HG03575 (cell line): ENCODE results near the gene PICALM.

Experiments used
- ATAC-seq: cut with Tn5 transposase; IDR thresholded peaks from one replicate; pipeline ENCODE4 v1.9.1; 2021; ENCODE audit not compliant: unreplicated experiment, insufficient number of reproducible peaks, low FRiP score; ENCODE audit errors: extremely low read depth

The PICALM gene

GRCh38 chr11:86056351-86056854, 12.5 kb downstream of the PICALM start:
- no peak for ATAC-seq

- no peak for ATAC-seq
These were observed 15.9 kb downstream of the PICALM start for GRCh38 chr11:86052693-86053641.

- ATAC-seq: no peak
These were observed 18.6 kb downstream of the PICALM start for GRCh38 chr11:86050196-86050709.

GRCh38 chr11:86047275-86047991, 21.5 kb downstream of the PICALM start:
- ATAC-seq: peak; percentile 31

GRCh38 chr11:86046116-86046515, 22.8 kb downstream of the PICALM start:
- ATAC-seq: no peak

- ATAC-seq: no peak
These were observed 24.9 kb downstream of the PICALM start for GRCh38 chr11:86043765-86044503.

GRCh38 chr11:86041975-86042378, 26.9 kb downstream of the PICALM start:
- ATAC-seq: no peak

GRCh38 chr11:86040919-86041850, 27.7 kb downstream of the PICALM start:
- ATAC-seq: no peak

GRCh38 chr11:86039094-86039493, 29.8 kb downstream of the PICALM start:
- ATAC-seq: no peak

- ATAC-seq: no peak
These were observed 31.1 kb downstream of the PICALM start for GRCh38 chr11:86037743-86038142.

- no peak for ATAC-seq
These were observed 33.0 kb downstream of the PICALM start for GRCh38 chr11:86035920-86036319.

GRCh38 chr11:86035164-86035563, 33.7 kb downstream of the PICALM start:
- ATAC-seq: no peak

GRCh38 chr11:86034710-86035109, 34.2 kb downstream of the PICALM start:
- ATAC-seq: no peak

GRCh38 chr11:86021377-86021776, 47.5 kb downstream of the PICALM start:
- no peak for ATAC-seq

GRCh38 chr11:86018249-86018648, 50.6 kb downstream of the PICALM start:
- no peak for ATAC-seq

GRCh38 chr11:86016451-86016850, 52.4 kb downstream of the PICALM start:
- ATAC-seq: no peak

GRCh38 chr11:86015699-86016098, 53.2 kb downstream of the PICALM start:
- no peak for ATAC-seq

GRCh38 chr11:86014221-86014620, 54.7 kb downstream of the PICALM start:
- no peak for ATAC-seq
